WTC11 (cell line): ENCODE results near the gene EXOC3L4. TPM values are rescaled to one million over a fixed set of nuclear protein-coding genes. Genes with fewer than 3 reads are reported as not detected.

Experiments
- ATAC-seq: fragments of 200-7000 bp; cut with Tn5 transposase; 2 replicates; pipeline ENCODE4 v1.10.0; 2021; ENCODE audit warnings: mild to moderate bottlenecking, moderate library complexity
- CTCF ChIA-PET: fragments of 300-600 bp; sonication (Branson Sonifier 250); formaldehyde crosslinking; loops from one replicate; lab custom pipeline; 2021; ENCODE audit warnings: antibody characterized with exemption; lab: Charles Lee
- POLR2A ChIA-PET: fragments of 350-600 bp; sonication (Branson Sonifier 250); formaldehyde crosslinking; loops from one replicate; lab custom pipeline; 2021; ENCODE audit warnings: antibody characterized with exemption; lab: Charles Lee
- DNase-seq: peaks from one replicate; pipeline ENCODE4 v3.0.0; 2021; ENCODE audit warnings: low spot score
- H3K27ac Mint-ChIP-seq: 2 replicates; pipeline ENCODE4 v1.8.0; 2021; ENCODE audit warnings: mixed read lengths
- H3K27me3 Mint-ChIP-seq: 2 replicates; pipeline ENCODE4 v1.8.0; 2021; ENCODE audit warnings: low read depth, mild to moderate bottlenecking, moderate library complexity, mixed read lengths
- H3K36me3 Mint-ChIP-seq: 2 replicates; pipeline ENCODE4 v1.8.0; 2021; ENCODE audit warnings: mixed read lengths
- H3K4me1 Mint-ChIP-seq: 2 replicates; pipeline ENCODE4 v1.8.0; 2022; ENCODE audit warnings: mixed read lengths
- H3K4me3 Mint-ChIP-seq: 2 replicates; pipeline ENCODE4 v1.8.0; 2021; ENCODE audit warnings: mild to moderate bottlenecking, moderate library complexity, mixed read lengths
- H3K9me3 Mint-ChIP-seq: 2 replicates; pipeline ENCODE4 v1.8.0; 2021; ENCODE audit warnings: mixed read lengths
- AR ChIP-seq: fragments of 250-450 bp; sonication (Bioruptor Pico); IDR thresholded peaks from 2 replicates; pipeline ENCODE4 v1.9.0; 2021; ENCODE audit warnings: mild to moderate bottlenecking
- FOXJ3 ChIP-seq: sonication (generic); formaldehyde crosslinking; IDR thresholded peaks from 2 replicates; pipeline ENCODE4 v1.9.0; 2021; ENCODE audit warnings: missing genetic modification reagents, mild to moderate bottlenecking, borderline replicate concordance
- KAT7 ChIP-seq: sonication (generic); formaldehyde crosslinking; IDR thresholded peaks from 2 replicates; pipeline ENCODE4 v1.8.1; 2023; ENCODE audit warnings: missing genetic modification reagents, mild to moderate bottlenecking, borderline replicate concordance
- NFE2L1 ChIP-seq: sonication (generic); formaldehyde crosslinking; IDR thresholded peaks from 2 replicates; pipeline ENCODE4 v1.8.1; 2023; ENCODE audit warnings: missing genetic modification reagents
- RELA ChIP-seq: sonication (generic); formaldehyde crosslinking; IDR thresholded peaks from 2 replicates; pipeline ENCODE4 v1.8.1; 2022; ENCODE audit warnings: missing genetic modification reagents, mild to moderate bottlenecking, borderline replicate concordance
- ZBTB21 ChIP-seq: sonication (generic); formaldehyde crosslinking; IDR thresholded peaks from 2 replicates; pipeline ENCODE4 v1.8.1; 2023; ENCODE audit warnings: mild to moderate bottlenecking, missing genetic modification reagents, borderline replicate concordance
- ZMAT4 ChIP-seq: fragments of 250-450 bp; sonication (Bioruptor Pico); IDR thresholded peaks from 2 replicates; pipeline ENCODE4 v1.9.0; 2021; ENCODE audit warnings: mild to moderate bottlenecking
- ZNF138 ChIP-seq: sonication (generic); formaldehyde crosslinking; conservative IDR thresholded peaks from 2 replicates; pipeline ENCODE4 v1.8.1; 2022; ENCODE audit warnings: mild to moderate bottlenecking, moderate library complexity, missing genetic modification reagents
- ZNF263 ChIP-seq: sonication (generic); formaldehyde crosslinking; IDR thresholded peaks from 2 replicates; pipeline ENCODE4 v1.8.1; 2022; ENCODE audit warnings: low read depth, mild to moderate bottlenecking, moderate library complexity, missing genetic modification reagents
- ZNF423 ChIP-seq: fragments of 250-450 bp; sonication (Bioruptor Pico); IDR thresholded peaks from 2 replicates; pipeline ENCODE4 v2.1.2; 2022; ENCODE audit warnings: mild to moderate bottlenecking, moderate library complexity
- total RNA-seq: library from RNA; stranded (reverse); gene quantifications from 3 replicates; pipeline ENCODE4 v1.2.3, GENCODE V29; 2021
- TF ChIP-seq, protein P1 (sequence below): sonication (generic); formaldehyde crosslinking; IDR thresholded peaks from 2 replicates; pipeline ENCODE4 v1.8.0; 2023; ENCODE audit warnings: missing genetic modification reagents
- TF ChIP-seq, protein P2 (sequence below): sonication (generic); formaldehyde crosslinking; conservative IDR thresholded peaks from 2 replicates; pipeline ENCODE4 v1.8.1; 2023; ENCODE audit warnings: mild to moderate bottlenecking, low read depth, missing genetic modification reagents, moderate library complexity

EXOC3L4 gene
- total RNA-seq, 1 experiment from 2014 or later = 0.42 TPM

- H3K4me1 Mint-ChIP-seq = peaks cover 31% of the 10 kb centered on the region
- peaks cover 21% of the 10 kb centered on the region for H3K27me3 Mint-ChIP-seq
- H3K4me3 Mint-ChIP-seq = peak overlapping the region; percentile 79
- H3K36me3 Mint-ChIP-seq = no peaks in the 10 kb centered on the region
- DNase-seq (peak; percentile 61), ATAC-seq (peak; percentile 17)
- H3K27ac Mint-ChIP-seq = no peak overlapping the region
- TF ChIP-seq, protein P1, sequence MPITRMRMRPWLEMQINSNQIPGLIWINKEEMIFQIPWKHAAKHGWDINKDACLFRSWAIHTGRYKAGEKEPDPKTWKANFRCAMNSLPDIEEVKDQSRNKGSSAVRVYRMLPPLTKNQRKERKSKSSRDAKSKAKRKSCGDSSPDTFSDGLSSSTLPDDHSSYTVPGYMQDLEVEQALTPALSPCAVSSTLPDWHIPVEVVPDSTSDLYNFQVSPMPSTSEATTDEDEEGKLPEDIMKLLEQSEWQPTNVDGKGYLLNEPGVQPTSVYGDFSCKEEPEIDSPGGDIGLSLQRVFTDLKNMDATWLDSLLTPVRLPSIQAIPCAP (CRISPR knock-in tag) = no peak
- TF ChIP-seq NFE2L1 = no peak
- TF ChIP-seq ZNF138 = no peak
- peak; percentile 39; the same call in 1 of the 2 replicates for TF ChIP-seq ZBTB21 (CRISPR knock-in tag)
- TF ChIP-seq RELA (CRISPR knock-in tag) = no peak
- TF ChIP-seq KAT7 (CRISPR knock-in tag) = no peak
- no peak for TF ChIP-seq ZNF263 (CRISPR knock-in tag)
- no peak for TF ChIP-seq AR (CRISPR knock-in tag)
- TF ChIP-seq, protein P2, sequence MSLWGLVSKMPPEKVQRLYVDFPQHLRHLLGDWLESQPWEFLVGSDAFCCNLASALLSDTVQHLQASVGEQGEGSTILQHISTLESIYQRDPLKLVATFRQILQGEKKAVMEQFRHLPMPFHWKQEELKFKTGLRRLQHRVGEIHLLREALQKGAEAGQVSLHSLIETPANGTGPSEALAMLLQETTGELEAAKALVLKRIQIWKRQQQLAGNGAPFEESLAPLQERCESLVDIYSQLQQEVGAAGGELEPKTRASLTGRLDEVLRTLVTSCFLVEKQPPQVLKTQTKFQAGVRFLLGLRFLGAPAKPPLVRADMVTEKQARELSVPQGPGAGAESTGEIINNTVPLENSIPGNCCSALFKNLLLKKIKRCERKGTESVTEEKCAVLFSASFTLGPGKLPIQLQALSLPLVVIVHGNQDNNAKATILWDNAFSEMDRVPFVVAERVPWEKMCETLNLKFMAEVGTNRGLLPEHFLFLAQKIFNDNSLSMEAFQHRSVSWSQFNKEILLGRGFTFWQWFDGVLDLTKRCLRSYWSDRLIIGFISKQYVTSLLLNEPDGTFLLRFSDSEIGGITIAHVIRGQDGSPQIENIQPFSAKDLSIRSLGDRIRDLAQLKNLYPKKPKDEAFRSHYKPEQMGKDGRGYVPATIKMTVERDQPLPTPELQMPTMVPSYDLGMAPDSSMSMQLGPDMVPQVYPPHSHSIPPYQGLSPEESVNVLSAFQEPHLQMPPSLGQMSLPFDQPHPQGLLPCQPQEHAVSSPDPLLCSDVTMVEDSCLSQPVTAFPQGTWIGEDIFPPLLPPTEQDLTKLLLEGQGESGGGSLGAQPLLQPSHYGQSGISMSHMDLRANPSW (CRISPR knock-in tag) = no peak
- TF ChIP-seq ZMAT4 (CRISPR knock-in tag) = no peak
- peak; percentile 51; the same call in 1 of the 2 replicates for TF ChIP-seq ZNF423
- POLR2A ChIA-PET = interaction anchor here (1.1 to 2.2 kb wide), 2 partner anchors 12 to 28 kb away, joined by 3 to 5 read pairs; no protein-coding TSS in a partner anchor
- CTCF ChIA-PET = interaction anchor here (0.8 to 6.7 kb wide), 4 partner anchors 12 to 35 kb away, joined by 3 to 126 read pairs (median 12); partner anchors contain the start of gene TNFAIP2
- no peaks in the 10 kb centered on the region for H3K9me3 Mint-ChIP-seq
Measured at GRCh38 chr14:103138301-103139131, 44.0 kb downstream of the EXOC3L4 start.

DNA sequence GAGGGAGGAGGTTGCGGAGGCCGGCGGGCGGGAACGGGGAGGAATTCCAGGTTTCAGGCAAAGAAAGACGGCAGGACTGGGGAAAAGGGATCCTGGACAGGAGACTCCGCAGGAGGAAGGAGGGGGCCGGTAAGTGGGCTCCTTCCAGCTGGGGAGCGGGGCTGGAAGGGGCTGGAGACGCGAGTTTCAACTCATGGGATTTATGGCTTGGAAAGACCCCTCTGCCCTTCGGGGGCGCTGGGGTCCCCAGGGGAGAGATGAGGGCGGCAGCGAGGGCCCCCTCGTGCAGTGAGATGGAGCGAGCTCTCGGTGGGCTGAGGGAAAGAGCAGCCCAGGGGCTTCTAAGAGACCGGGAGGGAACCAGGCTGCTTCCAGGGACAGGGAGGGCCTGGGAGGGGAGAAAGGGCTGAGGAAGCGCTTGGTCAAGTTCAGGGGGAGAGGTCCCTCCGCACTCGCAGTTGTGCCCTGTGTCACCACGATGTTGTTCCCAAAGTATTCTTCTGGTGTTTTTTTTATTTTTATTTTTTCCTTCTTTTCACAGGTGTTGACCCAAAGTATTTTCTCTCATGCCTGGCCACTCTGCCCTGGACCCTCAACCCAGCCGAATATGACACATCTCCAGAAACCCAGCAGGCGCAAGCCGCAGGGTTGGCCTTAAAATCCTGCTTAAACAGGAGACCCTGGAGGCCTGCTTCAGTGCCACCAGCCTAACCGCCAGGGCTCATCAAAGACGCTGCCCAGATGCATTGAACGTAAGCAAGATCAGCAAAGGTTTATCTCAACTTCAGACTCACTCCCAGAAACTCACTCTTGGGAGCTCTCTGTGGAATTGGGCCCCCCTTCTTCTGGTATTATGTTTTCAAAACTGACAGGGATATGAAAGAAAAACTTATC lies 44.9 kb downstream of the EXOC3L4 start:
- CTCF ChIA-PET = interaction anchor here (3.2 to 6.7 kb wide), 3 partner anchors 12 to 36 kb away, joined by 18 to 126 read pairs (median 22); partner anchors contain the start of gene TNFAIP2
- H3K27ac Mint-ChIP-seq = no peak overlapping the region

More for the DNA sequence above, 44.9 kb downstream of the EXOC3L4 start:
- Mint-ChIP-seq H3K4me1 (peaks cover 31% of the 10 kb centered on the region), H3K36me3 (no peaks in the 10 kb centered on the region), H3K4me3 (peak overlapping the region; percentile 79), H3K9me3 (no peaks in the 10 kb centered on the region), H3K27me3 (peaks cover 21% of the 10 kb centered on the region)
- DNase-seq (no peak), ATAC-seq (peak; percentile 14)
- TF ChIP-seq FOXJ3 (CRISPR knock-in tag) = no peak
- 0 out of 2 replicates have a peak, but pooled peaks have one; percentile 16 for TF ChIP-seq ZBTB21 (CRISPR knock-in tag)
- POLR2A ChIA-PET = interaction anchor here (1.1 kb wide), 1 partner anchor 29 kb away, joined by 3 read pairs; no protein-coding TSS in a partner anchor
